MM.1S (cell line): ENCODE measurements around the gene KIF3C.

Experiments used
- CTCF ChIP-seq: fragments of 300-600 bp; sonication (generic); IDR thresholded peaks from 2 replicates; pipeline ENCODE4 v1.5.1; 2016; ENCODE audit warnings: antibody characterized with exemption, low read length, mixed read lengths
- EZH2 ChIP-seq: fragments of 300-600 bp; sonication (generic); optimal IDR thresholded peaks from 2 replicates; pipeline ENCODE3; 2017; ENCODE audit warnings: low read depth, mild to moderate bottlenecking, antibody characterized with exemption, low read length, mixed read lengths

GRCh38 chr2:25994509-25994908 lies 12.2 kb upstream of the KIF3C start:
- TF ChIP-seq CTCF (no peak), EZH2 (no peak)
